HTERT RPE-1 (cell line): ENCODE results near the gene KRT35.

Source experiments
- in situ Hi-C: fragments of 300-500 bp; cut with MboI; formaldehyde crosslinking; loops from 4 replicates; pipeline ENCODE4 v1.14.3; 2020; ENCODE audit warnings: low sequenced_read_pairs

Gene KRT35

GRCh38 chr17:41481036-41481435 is at the start of gene KRT35:
KRT35 (minus strand) TSS chr17:41481151; CDS start chr17:41481097, 54 bp downstream.
- in situ Hi-C loops, result no loop called here

- in situ Hi-C loops, result no loop called here
Observed at GRCh38 chr17:41530062-41531048, 49.4 kb upstream of the KRT35 start.

GRCh38 chr17:41529491-41529915 is 48.6 kb upstream of the KRT35 start:
- in situ Hi-C loops, result no loop called here

GRCh38 chr17:41528959-41529353 is 48.0 kb upstream of the KRT35 start:
- in situ Hi-C loops, result no loop called here

GRCh38 chr17:41527063-41528023 is 46.4 kb upstream of the KRT35 start:
- in situ Hi-C loops, result no loop called here

- in situ Hi-C loops, result no loop called here
Observed at GRCh38 chr17:41524261-41524660, 43.3 kb upstream of the KRT35 start.

- in situ Hi-C loops, result no loop called here
Observed at GRCh38 chr17:41523787-41524186, 42.8 kb upstream of the KRT35 start.

- in situ Hi-C loops, result no loop called here
Observed at GRCh38 chr17:41523225-41523593, 42.3 kb upstream of the KRT35 start.

GRCh38 chr17:41522301-41523224 is 41.6 kb upstream of the KRT35 start:
- in situ Hi-C loops, result no loop called here

GRCh38 chr17:41521574-41522261 is 40.8 kb upstream of the KRT35 start:
- in situ Hi-C loops, result no loop called here

- in situ Hi-C loops, result no loop called here
Observed at GRCh38 chr17:41520821-41521521, 40.0 kb upstream of the KRT35 start.

GRCh38 chr17:41519501-41520224 is 38.7 kb upstream of the KRT35 start:
- in situ Hi-C loops, result no loop called here

GRCh38 chr17:41518789-41519449 is 38.0 kb upstream of the KRT35 start, which contains the start of gene KRT15:
KRT15 (minus strand) TSS chr17:41518890; CDS start chr17:41518827, 63 bp downstream.
- in situ Hi-C loops, result no loop called here

- in situ Hi-C loops, result no loop called here
Observed at GRCh38 chr17:41518031-41518430, 37.1 kb upstream of the KRT35 start.

- in situ Hi-C loops, result no loop called here
Observed at GRCh38 chr17:41516830-41517283, 35.9 kb upstream of the KRT35 start.

- in situ Hi-C loops, result no loop called here
Observed at GRCh38 chr17:41516147-41516829, 35.3 kb upstream of the KRT35 start.

GRCh38 chr17:41513168-41513547 is 32.2 kb upstream of the KRT35 start:
- in situ Hi-C loops, result no loop called here
